Amniotic stem cell (primary cell): ENCODE data around the gene LOXL4.

Experiments used
- DNase-seq: peaks from one replicate; lab custom pipeline; 2025; lab: John Stamatoyannopoulos, UW

LOXL4 gene

DNA sequence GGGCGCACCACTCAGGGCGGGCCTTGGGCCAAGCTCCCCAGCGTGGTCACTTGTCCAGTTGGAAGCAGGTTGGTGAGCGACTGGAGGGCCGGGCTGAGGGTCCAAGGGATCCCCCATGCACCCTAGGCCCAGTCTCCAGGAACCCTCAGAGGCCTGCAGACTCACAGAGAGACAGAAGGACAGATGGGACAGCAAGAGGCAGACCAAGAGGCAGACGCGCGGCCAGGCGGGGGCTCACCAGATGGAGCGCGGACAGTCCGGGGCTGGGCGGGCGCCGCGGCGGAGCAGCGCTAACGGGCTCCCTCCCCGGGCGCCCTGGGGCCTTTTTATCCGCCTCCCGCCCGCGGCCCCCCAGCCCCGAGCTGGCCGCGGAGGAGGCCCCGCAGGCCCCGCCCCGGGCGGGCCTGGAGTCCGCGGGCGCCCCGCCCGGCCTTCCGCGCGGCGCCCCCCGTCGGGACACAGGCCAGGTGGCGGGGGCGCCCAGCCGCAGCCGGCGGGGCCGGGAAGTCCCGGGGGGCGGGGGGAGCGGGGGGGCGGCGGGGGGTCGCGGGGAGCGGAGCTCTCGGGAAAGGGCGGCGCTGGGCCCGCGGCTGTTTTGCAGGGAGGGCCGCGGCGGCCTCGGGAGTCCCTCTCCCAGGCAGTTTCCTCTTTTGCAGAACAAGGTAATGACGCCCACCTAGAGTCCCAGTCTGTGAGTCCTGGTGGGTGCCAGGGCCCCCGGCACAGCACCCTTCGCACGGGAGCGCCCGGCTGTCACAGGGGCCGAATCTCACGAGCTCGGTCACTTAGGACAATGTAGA lies at the start of gene LOXL4:
LOXL4 (minus strand) TSS at position 301 of the 800 bp plus-strand sequence. CDS start 5,175 bp downstream, outside the sequence.
- DNase-seq: no peak

DNA sequence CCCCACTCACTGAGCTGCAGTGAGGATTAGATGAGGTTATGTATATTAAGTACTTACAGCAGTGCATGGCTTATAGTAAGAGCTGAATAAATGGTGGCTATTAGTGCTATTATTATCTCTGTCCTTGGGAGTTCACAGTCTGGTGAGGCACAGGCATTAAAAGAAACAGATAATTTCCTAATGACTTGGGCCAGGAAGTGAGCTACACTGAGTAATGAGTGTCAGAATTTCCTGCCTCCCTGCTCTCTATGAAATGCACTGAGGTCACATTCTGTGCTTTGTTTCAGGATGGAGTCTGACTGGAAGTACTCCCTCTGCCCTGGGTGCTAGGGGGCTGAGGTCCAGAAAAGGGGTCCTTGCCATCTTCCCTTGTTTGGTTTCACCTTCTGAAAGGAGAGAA lies 48.7 kb upstream of the LOXL4 start:
- DNase-seq: no peak

DNA sequence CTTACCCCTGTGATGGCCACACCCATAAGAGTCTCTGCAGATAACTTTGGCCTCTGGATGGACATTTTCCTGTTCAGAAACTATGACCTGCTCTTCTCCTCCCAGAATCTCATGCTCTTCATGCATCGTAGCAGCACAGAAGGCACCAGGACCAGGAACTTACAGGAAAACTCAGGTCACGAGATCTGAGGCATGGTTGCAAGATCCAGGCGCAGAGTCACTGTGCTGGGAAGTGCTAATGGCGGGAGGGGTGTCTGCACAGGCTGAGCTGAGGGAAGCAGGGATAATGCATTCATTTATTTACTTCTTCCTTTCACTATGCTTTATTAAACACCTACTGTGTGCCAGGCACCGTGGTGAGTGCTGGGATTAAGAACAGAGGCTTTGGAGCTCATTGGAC lies 48.2 kb upstream of the LOXL4 start:
- DNase-seq: no peak

DNA sequence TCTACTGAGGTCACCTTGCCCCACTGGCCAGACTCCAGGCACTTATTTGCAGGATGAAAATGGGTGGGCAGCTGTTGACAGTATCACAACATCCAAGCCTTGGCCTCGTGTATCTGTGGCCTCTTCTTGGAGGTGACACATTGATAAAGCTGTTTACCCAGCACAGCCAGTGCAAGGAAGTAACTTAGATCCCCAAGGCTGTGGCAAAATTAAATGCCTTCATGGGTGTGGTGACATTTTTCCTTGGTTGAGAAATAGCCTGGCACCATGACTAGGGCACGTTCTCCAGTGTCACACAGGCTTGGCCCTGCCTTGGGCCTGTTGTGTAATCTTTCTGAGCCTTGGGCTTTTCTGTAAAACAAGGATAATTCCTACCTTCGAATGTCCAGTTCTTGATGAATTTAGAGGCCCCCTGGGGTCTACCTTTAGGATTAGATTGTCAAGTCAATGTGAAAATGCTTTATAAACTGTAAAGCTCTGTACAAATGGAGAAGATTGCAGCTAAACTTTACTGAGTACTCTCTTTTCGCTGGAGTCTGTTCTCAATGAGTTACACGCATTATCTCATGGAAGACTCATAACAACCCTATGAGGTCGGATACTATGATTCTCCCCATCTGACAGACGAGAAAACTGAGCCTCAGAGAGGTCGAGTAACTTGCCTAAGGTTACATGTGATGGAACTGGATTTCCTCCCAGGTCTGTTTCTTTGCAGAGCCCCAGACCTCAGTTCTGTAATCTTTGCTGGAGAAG lies 46.7 kb upstream of the LOXL4 start:
- DNase-seq: no peak

DNA sequence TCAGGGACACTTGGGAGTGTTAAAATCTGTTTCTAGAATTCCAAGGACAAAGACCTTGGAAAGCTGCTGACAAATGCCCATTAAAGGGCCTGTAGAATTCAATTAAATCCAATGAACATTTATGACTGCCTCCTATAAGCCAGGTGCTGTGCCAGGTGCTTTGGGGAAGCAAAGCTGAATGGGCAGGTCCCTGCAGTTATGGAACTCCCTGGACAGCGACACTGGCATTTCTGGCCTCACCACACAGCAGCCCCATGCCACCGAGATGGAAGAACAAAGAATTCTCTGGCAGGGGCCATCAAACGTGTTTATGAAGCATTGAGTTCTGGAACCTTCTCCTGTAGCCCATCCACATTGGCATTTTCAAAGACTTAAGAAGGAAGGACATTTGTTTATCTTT lies 45.6 kb upstream of the LOXL4 start:
- DNase-seq: no peak

DNA sequence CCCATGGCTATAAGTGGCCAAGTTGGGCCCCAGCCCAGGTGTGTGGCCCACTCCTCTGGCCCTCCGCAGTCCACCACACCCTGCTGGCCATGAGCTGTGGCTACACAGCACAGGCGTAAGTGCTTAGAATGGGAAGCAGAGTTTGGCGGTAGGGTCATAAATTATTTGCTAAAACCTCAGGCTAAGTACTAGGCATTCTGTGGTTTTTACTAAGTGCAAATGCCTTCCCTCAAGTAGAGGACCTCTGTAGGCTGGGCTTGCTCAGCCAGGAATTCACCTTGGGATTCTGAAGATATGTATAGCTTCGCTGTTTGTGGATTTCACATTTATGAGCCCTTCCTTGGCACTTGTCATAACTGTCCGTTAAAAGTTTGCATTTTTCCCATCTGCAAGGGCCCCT lies 44.8 kb upstream of the LOXL4 start:
- no peak for DNase-seq

DNA sequence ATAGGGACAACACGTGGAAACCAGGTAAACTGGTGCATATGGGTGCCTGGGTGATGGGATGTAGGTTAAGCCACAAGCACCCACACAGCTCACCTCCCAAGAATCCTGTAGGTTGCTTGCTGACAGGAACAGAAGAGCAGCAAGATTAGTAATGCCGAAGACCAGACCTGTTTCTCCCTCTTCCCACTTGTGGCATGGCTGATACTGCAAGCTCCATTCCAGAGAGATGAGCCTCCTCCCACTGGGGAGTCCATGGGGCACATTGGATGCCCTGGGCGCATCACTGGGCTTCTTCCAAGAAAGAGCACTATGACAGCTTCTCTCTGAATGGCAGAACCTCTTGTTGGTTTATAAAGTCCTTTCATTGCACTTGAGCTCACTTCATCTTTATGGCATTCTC lies 44.4 kb upstream of the LOXL4 start:
- DNase-seq: no peak

DNA sequence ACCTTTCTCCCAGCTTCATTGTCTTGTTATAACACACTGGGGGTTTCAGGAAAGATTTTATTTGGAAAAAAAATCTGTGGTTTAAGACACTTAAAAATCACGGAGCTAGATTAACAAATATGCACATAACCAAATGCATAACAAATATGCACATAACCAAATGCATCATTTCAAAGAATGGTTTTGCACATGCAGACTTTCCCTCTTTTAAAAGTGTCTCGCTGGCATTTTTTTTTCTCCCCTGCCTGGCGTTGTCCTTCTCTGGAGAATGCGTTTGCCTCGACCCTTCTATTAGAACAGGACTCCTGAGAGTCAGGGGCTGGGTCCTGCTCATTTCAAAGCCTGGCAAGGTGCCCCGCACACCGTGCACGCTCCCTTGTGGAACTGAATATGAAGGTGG lies 42.7 kb upstream of the LOXL4 start:
- no peak for DNase-seq

DNA sequence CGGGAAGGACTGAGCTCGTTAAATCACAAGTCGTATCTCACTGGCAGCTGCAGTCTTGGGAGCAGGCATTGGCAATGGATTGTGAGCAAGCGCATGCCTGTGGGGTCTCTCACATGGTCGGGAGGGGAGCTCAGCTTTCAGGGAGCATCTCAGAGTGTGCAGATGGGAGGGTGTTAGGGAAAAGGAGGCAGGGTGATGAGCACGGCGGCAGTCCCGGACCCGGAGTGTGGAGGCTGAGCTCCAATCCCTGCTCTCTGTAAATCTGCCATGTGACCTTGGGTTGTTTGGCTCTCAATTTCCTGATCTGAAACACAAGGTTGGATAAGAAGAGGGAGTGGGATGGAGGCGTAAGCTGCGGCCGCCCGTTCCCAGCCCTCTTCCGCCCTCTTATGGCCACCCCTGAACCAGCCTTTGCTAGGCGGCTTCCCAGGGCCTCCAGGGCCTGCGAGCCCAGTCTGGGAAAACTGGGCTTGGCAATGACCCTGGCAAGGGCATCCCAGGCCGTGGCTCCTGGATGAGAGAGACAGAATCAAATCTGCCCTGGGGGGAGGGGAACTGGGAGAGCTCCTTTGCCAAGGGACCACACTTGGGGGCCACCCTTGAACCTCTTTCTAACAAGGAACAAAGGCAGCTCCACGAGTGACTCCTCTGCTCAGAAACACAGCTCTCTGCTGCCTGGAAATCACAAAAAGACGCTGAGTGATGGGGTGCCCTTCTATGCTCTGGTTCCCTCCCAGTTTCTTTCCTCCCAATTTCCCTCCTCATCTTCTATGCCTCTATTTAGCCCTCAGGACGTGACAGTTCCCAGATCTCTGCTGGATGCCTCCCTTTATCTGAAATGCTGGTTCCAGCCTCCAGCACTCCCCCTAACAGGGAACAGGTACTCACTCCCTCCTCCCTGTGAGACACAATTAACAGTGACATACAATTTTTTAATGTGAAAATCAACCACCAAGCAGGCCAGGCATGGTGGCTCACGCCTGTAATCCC lies 41.7 kb upstream of the LOXL4 start:
- peak; percentile 54 for DNase-seq

DNA sequence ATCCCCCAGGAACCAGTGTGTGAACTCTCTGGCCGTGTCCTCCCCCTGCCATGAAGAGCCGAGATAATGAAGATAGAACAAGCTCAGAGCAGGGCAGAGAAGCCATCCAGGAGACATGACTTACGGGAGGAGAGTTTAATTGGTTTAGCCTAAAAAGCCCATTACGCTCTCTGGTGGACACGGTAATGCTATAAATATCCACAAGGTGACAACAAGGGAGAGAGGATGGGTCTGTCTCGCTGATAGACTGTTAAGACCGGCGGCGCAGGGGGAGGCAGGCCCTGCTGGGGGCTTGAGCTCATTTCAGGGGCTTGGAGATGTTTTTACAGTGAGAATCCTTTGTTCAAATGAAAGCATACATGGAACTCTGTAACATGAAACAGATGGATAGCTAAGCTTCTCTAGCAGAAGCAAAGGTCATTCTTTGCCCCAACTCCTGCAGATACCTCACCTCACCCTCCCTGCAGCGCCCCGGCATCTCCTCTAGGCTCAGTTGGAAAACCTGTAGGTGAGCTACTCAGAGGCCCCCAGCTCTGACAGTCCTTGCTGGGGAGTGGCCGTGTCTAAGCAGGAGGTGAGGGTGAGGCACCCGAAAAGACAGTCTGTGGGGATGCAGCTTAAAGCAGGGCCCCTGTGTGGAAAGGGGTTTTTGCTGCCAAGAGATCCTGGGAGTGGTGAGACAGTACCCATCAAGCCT lies 40.8 kb upstream of the LOXL4 start:
- DNase-seq: no peak

DNA sequence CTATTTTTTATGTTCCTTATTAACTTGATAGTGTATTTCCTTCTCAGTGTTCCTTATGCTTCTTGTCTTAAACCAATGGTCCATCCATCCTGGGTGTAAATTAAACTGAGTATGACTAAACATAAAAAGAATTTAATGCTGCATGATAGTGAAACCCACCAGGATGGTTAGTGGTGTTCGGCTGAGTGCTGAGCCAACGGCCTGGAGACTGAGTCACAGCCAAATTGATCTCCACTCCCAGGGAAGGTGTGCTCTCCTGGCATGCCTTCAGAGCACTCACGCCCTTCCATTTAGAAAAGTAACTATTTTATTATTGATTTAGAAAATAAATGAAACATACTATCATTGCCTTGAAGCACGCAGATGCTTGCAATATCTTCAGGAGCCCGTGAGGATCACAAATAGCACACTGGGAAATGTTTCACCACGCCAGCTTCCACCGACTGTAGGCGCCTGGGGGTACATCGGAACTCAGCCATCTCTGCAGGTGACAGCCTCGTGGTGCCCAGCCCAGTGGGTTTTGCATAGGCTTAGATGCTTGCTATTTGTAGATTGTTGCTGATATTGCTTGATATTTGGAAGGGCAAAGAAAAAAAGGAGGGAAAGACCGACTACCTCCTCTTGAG lies 40.0 kb upstream of the LOXL4 start:
- DNase-seq: no peak

DNA sequence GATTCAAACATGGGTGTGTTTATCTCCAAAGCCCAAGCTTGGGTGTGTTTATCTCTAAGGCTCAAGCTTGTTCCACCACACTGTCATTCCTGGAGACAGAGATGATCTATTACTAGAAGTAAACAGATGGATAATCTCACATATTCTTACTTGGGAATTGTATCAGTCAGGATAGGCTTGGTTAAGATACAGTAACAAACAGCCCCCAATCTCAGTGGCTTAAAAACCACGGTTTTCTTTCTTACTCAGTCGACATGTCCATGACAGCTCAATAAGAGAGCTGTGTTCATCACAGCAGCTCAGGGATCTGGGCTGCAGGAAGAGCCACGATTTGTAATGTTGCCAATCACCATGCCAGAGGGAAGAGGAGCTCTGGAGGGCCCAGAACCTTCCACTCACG lies 38.5 kb upstream of the LOXL4 start:
- DNase-seq: no peak

DNA sequence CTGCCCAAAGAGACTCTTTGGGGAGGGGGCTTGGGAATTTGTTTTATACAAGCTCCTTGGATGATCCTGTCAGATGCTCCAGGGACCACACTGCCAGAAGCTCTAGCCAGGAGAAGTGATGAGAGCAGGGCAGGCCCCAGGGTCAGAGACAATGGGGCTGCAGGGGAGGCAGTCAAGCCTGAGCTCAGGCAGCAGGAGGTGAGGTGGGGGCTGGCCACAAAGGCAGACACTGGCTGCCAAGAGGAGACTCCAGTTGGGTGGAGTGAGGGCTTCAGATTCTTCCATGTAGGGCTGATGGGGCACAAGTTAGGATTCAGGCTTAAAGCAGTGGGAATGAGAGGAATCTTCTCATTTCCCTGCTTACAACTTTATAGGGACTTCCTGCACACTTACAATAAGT lies 35.6 kb upstream of the LOXL4 start:
- DNase-seq: no peak

DNA sequence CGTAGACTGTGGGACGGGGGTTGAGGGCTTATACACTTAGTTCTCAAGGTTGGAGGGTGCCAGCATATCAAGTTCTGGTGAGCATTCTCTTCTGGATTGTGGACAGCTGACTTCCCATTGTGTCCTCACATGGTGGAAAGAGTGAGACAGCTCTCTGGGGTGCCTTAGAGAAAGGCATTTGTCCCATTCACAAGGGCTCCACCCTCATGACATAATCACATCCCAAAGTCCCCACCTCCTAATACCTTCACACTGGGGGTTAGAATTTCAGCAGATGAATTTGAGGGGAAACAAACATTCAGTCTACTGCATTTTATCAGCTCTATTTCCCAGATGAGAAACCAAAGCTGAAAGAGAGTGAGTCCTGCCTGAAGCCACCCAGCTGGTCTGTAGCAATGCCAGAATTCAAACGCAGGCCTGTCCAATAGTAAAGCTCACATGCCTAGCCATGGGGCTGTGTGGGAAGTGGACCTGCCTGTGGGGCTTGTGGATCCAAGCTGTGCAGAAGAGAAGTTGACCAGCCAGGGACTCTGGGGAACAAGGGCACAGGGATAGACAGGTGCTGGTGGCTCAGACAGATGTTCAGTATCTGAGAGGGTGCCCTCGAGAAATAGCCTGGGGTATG lies 34.9 kb upstream of the LOXL4 start:
- no peak for DNase-seq

DNA sequence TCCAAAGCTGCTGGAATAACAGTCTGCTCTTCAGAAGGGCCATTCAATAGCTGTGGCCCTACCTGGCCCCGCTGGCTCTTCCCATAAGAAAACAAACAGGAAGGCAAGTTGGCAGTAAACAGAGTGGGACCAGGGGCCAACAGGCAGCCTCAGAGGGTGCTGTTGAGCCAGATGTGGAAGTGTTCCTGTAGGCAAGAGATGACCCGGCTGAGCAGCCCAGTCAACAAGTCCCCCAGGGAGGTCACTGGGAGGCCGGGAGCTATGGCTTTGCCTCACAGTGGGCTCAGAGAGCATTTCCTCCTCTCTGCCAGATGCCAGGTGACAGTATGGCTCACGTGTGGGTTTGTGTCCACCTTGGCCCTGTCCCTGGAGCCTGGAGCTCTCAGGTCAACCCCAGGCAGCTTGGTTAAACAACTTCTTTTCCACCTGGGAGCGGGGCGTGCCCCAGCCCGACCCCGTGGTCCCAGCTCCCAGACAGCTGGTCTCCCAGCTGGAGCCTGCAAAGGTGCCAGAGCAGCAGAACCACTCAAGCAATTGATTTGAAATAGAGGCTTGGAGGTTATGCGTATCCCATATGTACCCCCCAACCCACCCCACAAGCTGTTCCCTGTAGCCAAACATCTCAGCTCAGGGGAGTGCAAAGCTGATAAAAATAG lies 33.8 kb upstream of the LOXL4 start:
- no peak for DNase-seq

DNA sequence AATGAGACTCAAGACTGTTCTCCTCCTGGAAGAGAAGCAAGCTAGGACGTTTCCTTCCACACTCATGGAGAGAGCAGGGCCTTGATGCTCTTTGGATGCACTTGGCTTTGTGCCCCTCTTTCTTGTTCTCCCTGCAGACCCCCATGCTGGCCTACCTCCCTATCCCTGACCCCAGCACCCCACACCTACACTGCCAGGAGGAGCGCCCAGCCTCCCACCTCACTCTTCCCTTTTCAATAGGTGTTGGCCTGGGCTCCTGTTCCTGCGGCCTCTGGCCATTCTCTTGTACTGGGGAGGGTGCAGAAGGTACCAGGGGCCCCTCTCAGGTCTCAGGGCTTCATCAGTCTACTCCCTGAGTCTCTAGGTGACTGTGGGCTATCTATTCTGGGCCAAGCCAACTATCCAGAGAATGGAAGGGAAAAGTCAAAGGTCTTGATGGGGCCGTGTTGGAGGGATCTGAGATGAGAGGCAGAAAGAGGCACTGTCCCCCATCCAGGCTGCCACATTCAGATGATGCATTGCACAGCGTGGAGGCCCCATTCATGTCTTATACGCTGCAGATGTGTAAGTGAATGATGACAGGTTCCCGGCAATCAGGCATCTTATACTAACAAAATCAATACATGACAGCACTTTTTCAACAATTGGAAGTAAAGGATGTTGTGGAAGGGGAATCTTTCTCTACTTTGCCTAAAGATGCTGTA lies 32.7 kb upstream of the LOXL4 start:
- no peak for DNase-seq

DNA sequence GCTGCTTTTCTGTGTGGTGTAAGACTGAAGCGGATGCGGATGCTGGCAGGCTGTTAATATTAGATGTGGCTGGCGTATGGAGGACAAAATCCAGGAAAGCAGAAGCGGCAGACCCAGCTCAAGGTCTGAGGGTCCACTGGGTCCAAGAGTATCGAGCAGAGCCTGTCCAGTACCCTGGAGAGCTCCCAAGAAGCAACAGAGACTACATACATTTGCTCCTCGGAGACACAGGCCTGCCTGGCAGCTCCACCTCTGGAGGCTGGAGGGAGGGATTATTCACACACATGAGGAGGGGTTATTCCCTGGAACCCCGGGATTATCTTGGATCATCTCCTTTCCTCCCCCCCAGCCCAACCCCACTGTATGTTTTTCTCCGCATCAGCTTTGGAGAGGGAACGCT lies 31.3 kb upstream of the LOXL4 start:
- no peak for DNase-seq

DNA sequence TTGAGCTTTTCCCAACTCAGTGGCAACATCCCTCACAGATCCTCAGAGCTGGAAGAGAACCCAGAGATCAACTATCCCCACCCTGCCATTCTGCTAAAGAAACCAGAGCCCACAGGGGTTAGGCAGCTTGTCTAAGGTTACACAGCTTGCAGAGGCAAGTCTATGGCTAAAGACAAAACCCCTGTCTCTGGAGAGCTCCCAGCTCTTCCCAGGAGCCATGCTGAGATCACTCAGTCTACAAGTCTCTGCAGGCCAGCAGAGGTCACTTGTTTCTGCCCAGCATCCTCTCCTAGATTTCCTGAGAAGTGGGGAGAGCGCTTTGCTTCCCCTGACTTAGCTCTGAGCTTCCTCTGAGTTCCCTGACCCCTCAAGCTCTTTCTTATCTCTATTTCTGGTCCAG lies 28.5 kb upstream of the LOXL4 start:
- no peak for DNase-seq

DNA sequence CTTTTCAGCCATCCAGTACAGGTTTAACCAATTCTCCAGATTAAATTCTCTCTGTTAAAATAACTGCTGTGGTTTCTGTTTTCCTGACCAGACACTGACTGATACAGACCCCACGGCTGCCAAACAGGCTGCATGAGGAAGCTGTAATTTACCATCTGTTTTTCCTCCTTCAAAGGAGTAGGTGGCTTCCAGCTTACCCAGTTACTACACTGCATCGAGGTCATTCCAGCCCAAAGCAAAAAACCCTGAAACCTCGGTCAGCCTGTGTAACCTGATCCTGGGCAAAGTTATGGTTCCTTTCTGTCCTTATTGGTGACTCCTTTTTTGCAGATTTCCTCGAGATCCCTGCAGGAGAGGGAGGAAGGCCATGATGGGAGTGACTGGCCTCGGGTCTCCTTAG lies 27.9 kb upstream of the LOXL4 start:
- DNase-seq: no peak

DNA sequence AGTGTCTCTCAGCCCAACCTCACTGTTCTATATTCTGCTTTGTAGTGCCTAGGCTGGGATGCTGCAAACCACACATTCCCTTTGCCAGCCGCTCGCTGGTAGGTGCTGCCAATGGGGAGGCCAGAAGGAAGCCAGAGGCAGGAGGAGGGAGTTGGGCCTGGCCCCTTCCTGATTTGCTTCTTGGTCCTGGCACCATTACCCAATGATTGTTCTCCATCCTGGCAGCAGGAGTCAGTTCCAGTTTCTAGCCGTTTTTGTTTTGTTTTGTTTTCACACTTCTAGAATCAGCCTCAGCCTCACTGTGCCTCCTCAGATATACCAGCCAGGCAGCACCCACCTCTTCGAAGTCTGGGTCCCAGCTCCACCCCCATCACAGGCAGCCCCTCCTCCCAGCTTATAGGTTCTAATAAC lies 27.4 kb upstream of the LOXL4 start:
- no peak for DNase-seq
